RCC 7860 (cell line): ENCODE results near the gene HOXA1.

Experiments
- DNase-seq: peaks from one replicate; pipeline ENCODE4 v3.0.0-alpha.2; 2015; ENCODE audit warnings: low spot score
- FAIRE-seq: peaks from 2 replicates; lab custom pipeline; 2012; peaks lifted over from hg19 to GRCh38; lab: Jason Lieb, UNC

HOXA1 gene

DNA sequence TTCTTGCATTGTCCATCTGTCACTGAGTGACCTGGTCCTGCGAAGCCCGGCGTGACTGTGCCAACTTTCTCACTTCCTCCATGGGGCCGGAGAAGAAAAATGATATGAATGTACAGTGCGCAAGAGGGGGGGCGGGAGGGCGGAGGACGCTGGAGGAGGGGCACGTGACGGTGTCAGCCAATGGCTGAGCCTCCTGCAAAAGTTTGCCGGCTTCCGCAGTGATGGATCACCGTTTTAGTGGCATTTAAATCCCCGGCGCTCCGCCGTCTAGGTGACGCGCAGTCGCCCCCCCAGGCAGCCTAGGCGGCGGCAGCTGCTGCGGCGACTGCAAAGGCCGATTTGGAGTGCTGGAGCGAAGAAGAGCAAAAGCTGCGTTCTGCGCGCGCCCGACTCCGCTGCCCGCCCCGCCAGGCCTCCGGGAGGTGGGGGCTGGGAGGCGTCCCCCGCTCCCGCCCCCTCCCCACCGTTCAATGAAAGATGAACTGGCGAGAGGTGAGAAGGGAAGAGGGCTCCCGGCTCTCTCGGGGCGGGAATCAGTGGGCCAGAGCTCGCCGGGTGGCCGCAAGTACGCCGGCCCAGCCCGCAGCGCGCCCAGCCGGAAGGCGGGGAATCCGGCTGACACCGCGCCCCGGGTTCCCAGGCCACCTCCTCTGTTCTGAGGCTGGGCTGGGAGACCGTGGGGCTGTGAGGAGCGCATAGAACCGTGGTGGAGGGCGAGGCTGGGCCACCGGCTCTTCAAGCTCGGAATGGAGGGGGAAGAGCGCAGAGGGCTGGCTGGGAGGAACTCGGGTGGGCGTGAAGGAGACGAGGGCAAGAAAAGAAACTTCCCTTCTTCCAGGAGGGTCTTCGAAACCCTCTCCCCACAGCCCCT lies at the start of gene HOXA1:
Gene HOXA1, minus strand, starts transcription at position 104 of the 871 bp plus-strand sequence. Its CDS starts 88 bp downstream, at position 16.
- FAIRE-seq (peak; percentile 27), DNase-seq (peak; percentile 95)

DNA sequence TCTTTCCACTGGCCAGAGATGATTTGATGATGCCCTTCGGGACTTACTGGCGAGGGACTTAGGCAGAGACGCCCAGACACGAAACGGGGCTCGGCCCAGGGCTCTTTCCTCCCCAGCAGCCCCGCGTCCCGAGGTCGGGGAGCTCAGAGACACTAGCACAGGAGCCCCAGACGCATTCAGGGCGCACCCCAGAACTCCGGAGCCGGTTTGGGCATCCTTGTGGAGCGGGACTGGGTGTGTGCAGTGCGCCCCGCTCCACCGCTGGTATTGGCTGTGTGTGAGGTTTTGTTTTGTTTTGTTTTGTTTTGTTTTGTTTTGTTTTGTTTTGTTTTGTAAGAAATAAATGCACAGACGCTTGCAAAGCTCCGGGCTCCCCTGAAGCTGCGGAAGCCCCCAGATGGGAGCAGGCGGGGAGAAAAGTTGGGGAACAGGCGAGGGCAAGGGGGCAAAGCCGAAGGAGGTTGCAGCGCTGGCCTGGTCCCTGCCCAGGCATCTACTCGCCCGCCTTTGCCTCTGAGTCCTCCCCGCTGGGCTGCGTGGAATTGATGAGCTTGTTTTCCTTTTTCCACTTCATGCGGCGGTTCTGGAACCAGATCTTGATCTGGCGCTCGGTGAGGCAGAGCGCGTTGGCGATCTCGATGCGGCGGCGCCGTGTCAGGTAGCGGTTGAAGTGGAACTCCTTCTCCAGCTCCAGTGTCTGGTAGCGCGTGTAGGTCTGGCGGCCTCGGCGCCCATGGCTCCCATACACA lies 49.5 kb upstream of the HOXA1 start:
- FAIRE-seq (no peak), DNase-seq (no peak)

DNA sequence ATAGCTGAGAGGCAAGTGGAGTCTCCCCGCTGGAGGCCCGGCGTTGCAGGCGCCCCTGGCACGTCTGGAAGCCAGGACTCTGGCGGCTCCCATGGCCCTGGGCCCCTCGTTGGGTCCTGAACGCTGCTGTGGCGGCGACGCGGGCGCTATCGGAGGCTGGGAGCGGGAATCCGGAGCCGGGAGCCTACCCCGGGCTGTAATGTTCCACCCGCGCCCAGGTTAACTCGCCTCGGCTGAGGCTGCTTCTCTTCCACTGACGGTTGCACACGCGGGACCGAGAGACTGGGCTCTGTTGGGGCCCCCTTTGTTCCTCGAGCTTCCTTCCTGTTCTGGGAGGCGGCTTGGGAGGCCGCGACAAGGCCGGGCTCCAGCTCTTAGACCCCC lies 49.0 kb upstream of the HOXA1 start:
- FAIRE-seq: no peak
- DNase-seq: no peak

DNA sequence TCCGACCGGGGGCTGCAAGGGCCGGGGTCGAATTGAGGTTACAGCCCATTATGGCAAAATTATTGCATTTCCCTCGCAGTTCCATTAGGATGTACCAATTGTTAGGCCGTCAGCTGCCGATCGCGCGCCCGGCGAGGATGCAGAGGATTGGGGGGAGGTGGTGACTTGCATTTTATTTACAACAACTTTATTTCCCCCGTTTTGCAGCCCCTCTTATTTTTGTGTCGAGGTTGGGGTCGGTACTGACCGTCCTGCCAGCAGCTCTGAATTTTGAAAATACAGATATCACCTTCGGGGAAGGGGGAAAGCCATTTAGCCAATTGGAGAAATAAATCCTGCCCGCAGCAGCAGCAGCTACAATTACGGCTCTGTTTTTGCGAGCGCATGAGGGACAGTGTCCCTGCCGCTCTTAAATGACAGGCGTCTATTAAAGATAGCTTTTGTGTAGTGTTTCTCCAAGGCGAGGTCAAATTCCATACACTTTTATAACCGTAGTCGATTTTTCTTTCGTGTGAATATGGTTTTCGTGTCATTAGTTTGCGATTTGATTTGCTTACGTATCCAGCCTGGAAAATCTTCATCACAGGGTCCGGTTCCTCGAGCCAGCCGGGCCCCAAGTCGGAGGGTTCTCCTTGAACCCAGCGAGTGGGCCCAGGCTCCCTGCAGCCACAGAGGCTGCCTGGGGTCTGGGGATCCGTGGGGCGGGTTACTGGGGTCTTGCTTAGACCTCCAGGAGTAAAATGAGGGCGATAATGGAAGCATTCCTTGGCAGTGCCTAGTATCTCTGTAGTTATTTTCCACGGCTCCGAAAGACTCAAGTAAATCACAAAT lies 48.4 kb upstream of the HOXA1 start:
- no peak for DNase-seq
- FAIRE-seq: no peak

DNA sequence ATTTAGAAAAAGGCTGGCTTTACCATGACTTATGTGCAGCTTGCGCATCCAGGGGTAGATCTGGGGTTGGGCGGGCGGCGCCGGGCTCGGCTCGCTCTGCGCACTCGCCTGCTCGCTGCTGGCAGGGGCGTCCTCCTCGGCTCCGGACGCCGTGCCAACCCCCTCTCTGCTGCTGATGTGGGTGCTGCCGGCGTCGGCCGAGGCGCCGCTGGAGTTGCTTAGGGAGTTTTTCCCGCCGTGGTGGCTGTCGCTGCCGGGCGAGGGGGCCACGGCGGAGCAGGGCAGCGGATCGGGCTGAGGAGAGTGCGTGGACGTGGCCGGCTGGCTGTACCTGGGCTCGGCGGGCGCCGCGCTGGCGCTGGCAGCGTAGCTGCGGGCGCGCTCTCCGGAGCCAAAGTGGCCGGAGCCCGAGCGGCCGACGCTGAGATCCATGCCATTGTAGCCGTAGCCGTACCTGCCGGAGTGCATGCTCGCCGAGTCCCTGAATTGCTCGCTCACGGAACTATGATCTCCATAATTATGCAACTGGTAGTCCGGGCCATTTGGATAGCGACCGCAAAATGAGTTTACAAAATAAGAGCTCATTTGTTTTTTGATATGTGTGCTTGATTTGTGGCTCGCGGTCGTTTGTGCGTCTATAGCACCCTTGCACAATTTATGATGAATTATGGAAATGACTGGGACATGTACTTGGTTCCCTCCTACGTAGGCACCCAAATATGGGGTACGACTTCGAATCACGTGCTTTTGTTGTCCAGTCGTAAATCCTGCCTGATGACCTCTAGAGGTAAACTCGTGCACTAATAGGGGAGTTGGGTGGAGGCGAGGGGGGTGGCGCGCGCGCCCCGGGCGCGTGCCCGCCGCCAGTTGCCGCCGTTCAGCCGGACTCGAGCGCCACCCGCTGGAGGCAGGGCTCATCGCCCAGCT lies 47.5 kb upstream of the HOXA1 start, which contains the start of gene HOXA5:
Gene HOXA5, minus strand, starts transcription at position 659 of the 927 bp plus-strand sequence. Its CDS starts 74 bp downstream, at position 585.
- FAIRE-seq (peak; percentile 84), DNase-seq (peak; percentile 94)

DNA sequence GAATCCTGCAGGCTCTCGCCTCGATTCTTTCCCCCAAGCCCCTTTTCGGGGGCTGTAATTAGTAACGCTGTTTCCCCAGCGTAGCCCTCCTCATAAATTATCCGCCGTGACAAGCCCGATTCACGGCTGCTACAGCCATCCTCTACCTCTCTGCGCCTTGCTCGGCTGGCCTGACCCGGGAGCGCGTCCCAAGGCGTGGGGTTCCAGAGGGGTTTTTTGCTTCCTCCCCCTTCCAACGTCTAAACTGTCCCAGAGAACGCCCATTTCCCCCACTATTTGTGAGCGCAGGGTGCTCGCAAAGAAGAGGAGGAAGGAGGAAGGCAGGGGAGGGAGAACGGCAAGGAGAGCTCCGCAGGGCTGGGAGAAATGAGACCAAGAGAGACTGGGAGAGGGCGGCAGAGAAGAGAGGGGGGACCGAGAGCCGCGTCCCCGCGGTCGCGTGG lies 46.8 kb upstream of the HOXA1 start:
- DNase-seq (no peak), FAIRE-seq (no peak)

DNA sequence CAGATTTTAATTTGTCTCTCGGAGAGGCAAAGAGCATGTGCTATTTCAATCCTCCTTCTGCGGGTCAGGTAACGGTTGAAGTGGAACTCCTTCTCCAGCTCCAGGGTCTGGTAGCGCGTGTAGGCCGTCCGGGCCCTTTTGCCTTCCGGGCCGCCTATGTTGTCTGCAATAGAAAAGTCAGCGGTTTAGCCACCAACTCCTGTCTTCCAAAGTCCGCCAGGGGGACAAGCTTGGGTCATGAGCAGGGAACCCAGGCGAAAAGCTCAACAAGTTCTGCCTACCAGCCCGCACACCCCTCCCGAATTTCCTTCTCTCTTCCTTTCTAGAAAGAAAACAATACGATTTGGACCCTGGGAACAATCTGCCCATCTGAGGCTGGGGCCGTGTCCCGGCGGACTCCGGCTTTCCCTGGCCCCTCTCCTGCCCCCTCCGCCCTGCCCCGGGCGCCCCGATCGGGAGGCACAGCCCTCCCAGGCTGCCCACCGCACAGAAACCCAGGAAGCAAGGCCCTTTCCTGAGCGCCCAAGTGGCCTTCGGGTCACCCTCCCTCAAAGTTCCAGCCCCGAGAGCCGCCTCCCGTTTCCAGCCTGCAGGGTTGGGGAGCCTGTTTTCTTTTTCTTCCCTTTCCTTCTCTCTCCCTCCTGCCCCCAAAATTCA lies 46.3 kb upstream of the HOXA1 start:
- DNase-seq: peak; percentile 76
- FAIRE-seq: peak; percentile 58

DNA sequence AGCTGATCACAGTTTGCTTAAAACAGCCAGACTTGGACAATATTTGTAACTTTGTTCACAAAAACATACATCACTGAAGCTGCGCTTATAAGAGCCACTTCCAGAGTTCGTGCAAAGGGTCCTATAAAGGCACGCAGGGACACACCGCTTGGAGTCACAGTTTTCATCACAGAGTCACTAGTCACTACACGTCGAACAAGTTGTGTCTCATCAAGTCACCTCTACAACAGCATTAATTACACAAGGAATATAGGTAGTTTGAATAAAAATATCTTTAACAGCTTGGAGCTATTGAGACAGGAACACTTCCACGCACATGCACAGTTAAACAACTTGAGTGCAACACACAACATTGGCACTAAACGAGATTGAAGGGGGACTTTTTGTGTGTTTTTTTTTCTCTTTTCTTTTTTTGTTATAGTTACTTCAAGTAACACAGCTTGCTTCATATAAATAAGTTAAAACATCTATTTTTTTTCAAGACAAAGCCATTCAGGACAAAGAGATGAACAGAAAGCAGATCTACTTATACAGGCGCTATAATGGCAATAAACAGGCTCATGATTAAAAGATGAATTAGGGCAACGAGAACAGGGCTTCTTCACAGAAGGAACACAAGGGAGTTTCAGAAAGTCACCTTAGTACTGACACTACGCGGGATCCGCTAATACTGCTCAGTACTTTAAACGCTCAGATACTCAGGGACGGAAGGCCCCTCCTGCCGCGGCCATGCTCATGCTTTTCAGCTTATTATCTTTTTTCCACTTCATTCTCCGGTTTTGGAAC lies 45.5 kb upstream of the HOXA1 start:
- DNase-seq (no peak), FAIRE-seq (no peak)

DNA sequence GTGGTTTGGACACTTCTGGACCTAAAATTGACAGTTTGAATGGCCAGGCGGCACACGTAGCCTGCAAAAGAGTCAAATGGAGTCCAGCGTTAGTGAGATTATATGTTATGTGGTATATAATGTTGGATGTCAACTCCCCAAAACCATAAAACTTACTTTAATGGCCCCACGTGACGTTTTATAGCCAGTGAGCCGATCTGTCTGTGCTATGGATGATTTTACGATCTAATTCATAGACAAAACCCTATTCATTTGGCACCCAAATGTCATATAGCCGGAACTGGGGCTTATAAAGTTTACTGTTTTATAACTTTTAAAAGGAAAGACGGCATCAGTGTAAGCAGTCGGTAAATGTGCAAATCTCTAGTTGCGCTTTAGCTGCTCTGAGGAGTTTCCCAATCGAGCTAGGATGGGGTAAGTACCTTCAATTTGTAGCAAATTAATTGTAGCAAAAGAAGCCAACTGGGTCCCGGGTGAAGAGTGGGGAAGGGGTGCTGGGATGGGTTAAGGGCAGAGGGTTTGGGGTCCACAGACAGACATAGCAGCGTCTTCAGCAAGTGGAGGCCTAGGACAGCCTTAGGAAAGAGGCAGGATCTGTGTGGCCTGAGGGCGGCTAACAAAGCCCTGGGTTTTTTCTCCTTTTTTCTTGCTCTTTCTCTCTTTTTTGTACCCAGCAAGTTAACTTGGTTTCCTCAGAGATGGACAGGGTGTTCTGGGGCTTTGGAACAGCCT lies 44.5 kb upstream of the HOXA1 start:
- DNase-seq: no peak
- no peak for FAIRE-seq

DNA sequence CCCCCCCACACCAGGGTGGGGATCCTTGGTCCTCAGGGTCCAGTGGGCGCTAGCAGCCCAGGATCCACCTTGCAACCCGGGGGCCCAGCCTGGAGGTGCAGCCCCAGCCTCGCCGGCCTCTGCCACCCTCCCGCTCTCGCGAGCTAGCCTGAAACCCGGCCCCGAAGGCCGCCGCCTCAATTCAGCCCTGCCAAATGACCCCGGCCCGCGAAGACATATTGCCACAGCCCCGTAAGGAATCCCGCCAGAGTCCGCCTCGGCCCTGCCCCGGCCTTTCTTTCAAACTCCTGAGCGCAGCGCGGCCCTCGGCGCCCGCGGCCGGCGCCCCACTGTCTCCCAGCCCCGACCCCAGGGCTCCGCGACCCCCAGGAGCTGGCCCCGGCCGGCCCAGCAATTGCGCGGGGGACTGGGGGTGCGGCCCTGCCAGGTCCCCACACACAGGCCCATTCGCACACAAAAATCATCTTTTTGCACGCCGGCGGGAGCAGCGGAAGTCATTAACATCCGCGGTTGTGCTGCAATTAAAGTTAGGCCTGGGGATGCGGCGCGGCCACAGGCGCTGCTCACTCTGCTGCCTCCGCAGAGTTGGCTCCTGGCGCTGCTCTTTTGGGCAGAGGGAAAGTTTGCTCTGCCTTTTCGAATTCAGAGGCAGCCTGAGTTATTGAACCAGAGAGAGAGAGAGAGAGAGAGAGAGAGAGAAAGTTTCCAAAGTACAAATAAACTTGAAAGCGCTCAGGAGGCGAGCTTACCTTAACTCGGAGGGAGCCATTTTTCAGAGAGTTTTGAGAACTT lies 43.7 kb upstream of the HOXA1 start:
- FAIRE-seq (no peak), DNase-seq (no peak)

DNA sequence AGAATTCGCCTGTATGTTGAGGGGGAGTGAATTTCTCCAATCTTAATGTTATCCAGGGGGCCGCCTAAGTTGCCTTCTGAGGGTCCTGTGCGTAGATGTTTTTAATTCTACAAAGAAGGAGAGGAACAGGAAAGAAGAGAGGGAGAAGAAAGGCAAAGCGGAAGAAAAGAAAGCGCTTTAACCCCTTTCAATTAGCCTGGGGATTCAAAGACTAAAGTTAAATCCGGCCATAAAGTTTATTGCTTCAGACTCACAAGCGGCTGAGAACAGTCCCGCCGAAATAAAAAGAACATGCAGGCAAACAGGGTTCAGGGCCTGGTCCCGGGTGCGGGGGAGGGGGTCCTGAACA lies 43.2 kb upstream of the HOXA1 start:
- FAIRE-seq: no peak
- no peak for DNase-seq

DNA sequence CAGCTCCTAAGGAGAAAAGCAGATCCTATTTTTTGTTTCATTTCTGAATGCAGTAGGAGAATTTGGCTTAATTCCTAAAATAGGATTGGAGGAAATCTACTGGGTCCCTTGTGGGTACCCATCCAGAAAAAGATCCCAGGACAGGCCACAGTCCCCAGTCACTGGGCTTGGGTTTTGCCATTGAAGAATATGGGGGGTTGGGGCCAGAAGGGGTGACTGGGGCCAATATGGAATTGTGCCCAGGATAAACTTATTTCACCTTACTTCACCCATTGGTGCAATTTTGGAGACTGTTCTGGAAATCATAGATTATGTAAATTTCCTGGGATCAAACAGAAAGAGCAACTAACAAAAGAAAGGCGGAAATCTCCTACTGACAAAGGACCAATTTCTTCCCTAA lies 42.7 kb upstream of the HOXA1 start:
- DNase-seq (no peak), FAIRE-seq (no peak)

DNA sequence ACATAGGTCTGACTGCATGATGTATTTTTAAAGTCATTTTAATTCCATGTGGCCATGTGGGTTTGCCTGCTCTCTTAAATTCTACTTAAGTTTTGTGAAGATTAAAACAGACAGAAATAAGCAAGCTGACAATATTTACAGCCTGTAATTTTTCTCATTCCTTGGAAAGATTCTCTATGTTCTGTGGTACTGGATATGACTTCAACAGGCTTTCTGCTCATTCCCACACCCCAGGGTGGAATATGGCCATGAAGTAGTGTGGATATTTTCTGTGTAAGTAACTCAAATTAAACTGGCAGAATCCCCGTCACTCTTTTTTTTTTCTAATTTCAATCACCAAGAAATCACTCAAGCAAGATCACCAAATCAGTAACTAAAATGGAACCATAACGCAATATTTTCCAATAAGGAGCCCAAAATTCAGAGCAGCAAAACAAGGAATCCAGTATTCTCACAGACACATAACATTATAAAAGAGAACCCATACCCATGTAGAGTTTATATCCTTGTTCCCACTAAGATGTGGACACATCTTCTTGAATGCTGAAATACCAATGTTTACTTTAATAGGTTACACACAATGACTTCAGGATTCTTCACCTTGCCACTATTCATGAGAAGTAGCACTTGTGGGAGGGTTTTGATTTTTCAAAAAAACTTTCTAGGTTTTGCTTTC lies 42.0 kb upstream of the HOXA1 start:
- FAIRE-seq (peak; percentile 74), DNase-seq (no peak)

DNA sequence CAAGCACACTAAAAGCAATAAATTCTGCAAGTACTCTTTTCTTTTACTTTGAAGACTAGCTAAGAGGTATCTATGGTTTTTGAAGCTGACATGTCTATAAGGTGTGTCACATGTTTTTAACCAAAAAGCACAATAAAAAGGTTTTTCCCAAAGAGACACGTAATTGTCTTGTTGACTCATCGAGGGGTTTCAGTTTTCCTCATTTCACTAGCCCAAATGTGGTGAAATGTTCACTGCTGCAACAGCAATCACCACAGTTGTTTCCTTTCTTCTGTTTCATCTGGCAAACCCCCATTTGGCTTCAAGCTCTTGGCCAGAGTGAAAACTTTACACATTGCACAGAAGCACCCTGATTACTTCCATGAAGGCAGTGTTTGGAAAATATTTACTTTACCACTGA lies 38.6 kb upstream of the HOXA1 start:
- DNase-seq (peak; percentile 80), FAIRE-seq (peak; percentile 96)

DNA sequence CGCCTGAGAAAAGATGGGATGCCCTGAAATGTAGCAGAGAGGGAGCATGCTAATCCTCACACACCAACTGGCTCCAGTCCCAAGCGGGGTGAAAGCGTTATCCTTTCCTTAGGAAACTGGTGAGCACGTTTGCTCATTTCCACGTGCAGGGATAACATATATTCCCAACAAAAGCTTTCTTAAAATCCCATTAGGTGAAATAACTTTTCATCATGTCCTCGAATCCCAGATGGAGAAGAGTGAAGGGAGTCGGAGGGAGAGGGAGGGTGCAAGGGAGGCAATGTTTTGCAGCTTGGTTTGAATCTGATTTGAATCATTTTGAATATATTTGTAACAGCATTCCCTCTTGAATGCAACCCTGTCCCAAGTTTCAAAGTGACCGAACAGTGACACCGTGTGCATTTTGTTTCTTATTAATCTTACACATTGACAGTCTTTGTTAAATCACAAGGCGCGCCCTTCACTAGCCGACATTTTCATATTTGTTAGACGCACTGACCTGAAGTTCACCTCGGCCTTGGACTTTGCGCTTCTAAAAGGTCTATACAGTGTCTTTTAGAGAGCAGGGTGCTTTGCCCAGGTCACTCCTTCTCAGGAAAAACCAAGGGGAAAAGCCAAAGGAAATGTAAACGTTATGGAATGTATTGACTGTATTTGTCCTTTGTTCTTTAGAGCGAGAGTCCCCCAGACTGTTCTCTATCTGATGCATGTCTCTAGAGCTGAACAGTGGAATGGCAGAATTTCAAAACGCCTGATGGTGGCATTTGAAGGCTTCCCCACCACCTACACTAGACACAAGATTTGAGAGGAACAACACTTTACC lies 37.8 kb upstream of the HOXA1 start:
- FAIRE-seq: no peak

DNA sequence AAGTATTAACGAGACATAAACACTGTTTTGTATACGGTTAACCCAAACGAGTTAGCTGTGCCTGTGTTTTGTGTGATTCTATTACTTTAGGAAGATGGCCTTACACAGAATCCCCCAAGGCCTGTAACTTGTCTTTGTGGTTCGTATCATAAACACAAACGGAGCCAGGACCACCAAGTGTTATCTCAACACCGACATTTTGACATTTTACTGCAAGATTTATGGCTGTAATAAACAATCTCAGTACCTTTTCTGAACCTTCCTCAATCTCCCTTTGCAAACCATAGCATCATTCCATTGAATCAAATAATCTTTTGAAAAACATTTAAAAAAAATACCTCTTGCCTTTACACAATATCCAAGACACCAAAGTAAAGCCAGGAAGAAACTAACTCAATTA lies 37.2 kb upstream of the HOXA1 start:
- no peak for FAIRE-seq
- peak; percentile 3 for DNase-seq

More for the DNA sequence above, 37.8 kb upstream of the HOXA1 start:
- DNase-seq: peak; percentile 10
